Upper lobe of right lung (tissue), 1 donor: ENCODE results near the gene A2ML1. TPM values are rescaled to one million over a fixed set of nuclear protein-coding genes. Genes with fewer than 3 reads are reported as not detected.

Experiments
- ATAC-seq: fragments of 200-7000 bp; cut with Tn5 transposase; one replicate; pipeline ENCODE4 v1.9.1; 2020; ENCODE audit warnings: mild to moderate bottlenecking, moderate library complexity
- DNase-seq: peaks from one replicate; pipeline ENCODE4 v3.0.0-alpha.2; 2020
- H3K27ac ChIP-seq: fragments of 200-600 bp; one replicate; pipeline ENCODE4 v1.8.0; 2022
- H3K27me3 ChIP-seq: fragments of 200-600 bp; one replicate; pipeline ENCODE4 v1.8.0; 2022; ENCODE audit warnings: mild to moderate bottlenecking
- H3K36me3 ChIP-seq: fragments of 200-600 bp; one replicate; pipeline ENCODE4 v1.8.0; 2022
- H3K4me1 ChIP-seq: fragments of 200-600 bp; one replicate; pipeline ENCODE4 v1.8.0; 2022
- H3K4me3 ChIP-seq: fragments of 200-600 bp; one replicate; pipeline ENCODE4 v1.8.0; 2022; ENCODE audit warnings: mild to moderate bottlenecking
- H3K9me3 ChIP-seq: fragments of 200-600 bp; one replicate; pipeline ENCODE4 v1.8.0; 2022
- CTCF ChIP-seq: fragments of 200-600 bp; IDR thresholded peaks from one replicate; pipeline ENCODE4 v1.8.0; 2022; ENCODE audit warnings: antibody characterized with exemption
- intact Hi-C: fragments of 100-400 bp; cut with DNase I; formaldehyde crosslinking; loops from one replicate; pipeline ENCODE4 v1.11.0; 2022
- total RNA-seq: library from RNA; stranded (reverse); fragmentation: NEBNext Ultra II Directional; extraction: Animal tissue kit (Norgen Biotek cat#: 25700); gene quantifications from one replicate; pipeline ENCODE4 v1.2.1, GENCODE V29; 2021
- donor health status: DM: no; HTN: yes; CAD: no; lungs with severe emphysema.

The A2ML1 gene
- total RNA-seq, 1 donor from 2014 or later = not detected

- Histone ChIP-seq H3K9me3 (no peaks in the 10 kb centered on the region), H3K36me3 (no peaks in the 10 kb centered on the region), H3K4me3 (no peak overlapping the region), H3K4me1 (no peaks in the 10 kb centered on the region), H3K27me3 (peaks cover 4% of the 10 kb centered on the region), H3K27ac (no peak overlapping the region)
- no peak for TF ChIP-seq CTCF
- intact Hi-C loops = no loop called here
- DNase-seq = no peak
- ATAC-seq = no peak
These were observed 8.7 kb downstream of the A2ML1 start for GRCh38 chr12:8831116-8831515.

GRCh38 chr12:8832500-8832899 is 10.1 kb downstream of the A2ML1 start:
- no peak for DNase-seq
- Histone ChIP-seq H3K9me3 (no peaks in the 10 kb centered on the region), H3K27me3 (no peaks in the 10 kb centered on the region), H3K4me1 (no peaks in the 10 kb centered on the region), H3K27ac (no peak overlapping the region), H3K4me3 (no peak overlapping the region), H3K36me3 (no peaks in the 10 kb centered on the region)
- intact Hi-C loops = no loop called here
- ATAC-seq = no peak
- TF ChIP-seq CTCF = no peak

GRCh38 chr12:8834230-8834629 is 11.8 kb downstream of the A2ML1 start:
- Histone ChIP-seq H3K4me1 (no peaks in the 10 kb centered on the region), H3K27ac (no peak overlapping the region), H3K36me3 (no peaks in the 10 kb centered on the region), H3K4me3 (no peak overlapping the region), H3K9me3 (no peaks in the 10 kb centered on the region), H3K27me3 (no peaks in the 10 kb centered on the region)
- intact Hi-C loops = no loop called here
- DNase-seq = no peak
- TF ChIP-seq CTCF = no peak
- no peak for ATAC-seq

- no peak for TF ChIP-seq CTCF
- intact Hi-C loops = no loop called here
- no peaks in the 10 kb centered on the region for H3K9me3 ChIP-seq
- DNase-seq (no peak), ATAC-seq (no peak)
- H3K4me1 ChIP-seq = no peaks in the 10 kb centered on the region
- H3K27me3 ChIP-seq = no peaks in the 10 kb centered on the region
- H3K27ac ChIP-seq = no peak overlapping the region
- no peak overlapping the region for H3K4me3 ChIP-seq
- H3K36me3 ChIP-seq = no peaks in the 10 kb centered on the region
These were observed 14.9 kb downstream of the A2ML1 start for GRCh38 chr12:8837291-8837690.

- intact Hi-C loops = no loop called here
- no peak for TF ChIP-seq CTCF
- no peaks in the 10 kb centered on the region for H3K9me3 ChIP-seq
- no peak overlapping the region for H3K27ac ChIP-seq
- ATAC-seq = no peak
- H3K4me1 ChIP-seq = no peaks in the 10 kb centered on the region
- H3K36me3 ChIP-seq = no peaks in the 10 kb centered on the region
- H3K4me3 ChIP-seq = no peak overlapping the region
- no peak for DNase-seq
- H3K27me3 ChIP-seq = no peaks in the 10 kb centered on the region
These were observed 17.9 kb downstream of the A2ML1 start for GRCh38 chr12:8840321-8840720.

- intact Hi-C loops = no loop called here
- no peak overlapping the region for H3K27ac ChIP-seq
- H3K27me3 ChIP-seq = no peaks in the 10 kb centered on the region
- H3K9me3 ChIP-seq = no peaks in the 10 kb centered on the region
- H3K36me3 ChIP-seq = no peaks in the 10 kb centered on the region
- no peak for TF ChIP-seq CTCF
- no peaks in the 10 kb centered on the region for H3K4me1 ChIP-seq
- DNase-seq (no peak), ATAC-seq (no peak)
- H3K4me3 ChIP-seq = no peak overlapping the region
These were observed 18.7 kb downstream of the A2ML1 start for GRCh38 chr12:8840938-8841633.
